HCT116 (cell line): ENCODE results near the gene VARS1. TPM values are rescaled to one million over a fixed set of nuclear protein-coding genes. Genes with fewer than 3 reads are reported as not detected.

Experiments
- ATAC-seq: fragments of 200-7000 bp; cut with Tn5 transposase; 2 replicates; pipeline ENCODE4 v1.9.1; 2020; ENCODE audit warnings: mild to moderate bottlenecking, moderate library complexity
- BruUV-seq: library from RNA; stranded (reverse); fragments of 400-500 nt; replicated peaks from 2 replicates; lab custom pipeline; 2021; lab: Mats Ljungman, UMichigan
- CTCF ChIA-PET: fragments of 300-600 bp; sonication (Branson Sonifier 250); formaldehyde crosslinking; loops from one replicate; lab custom pipeline; 2021; ENCODE audit warnings: antibody characterized with exemption; lab: Charles Lee
- POLR2A ChIA-PET: fragments of 300-600, 350-600 bp; sonication (Branson Sonifier 250); formaldehyde crosslinking; loops from one replicate; lab custom pipeline; 2021; ENCODE audit warnings: antibody characterized with exemption; lab: Charles Lee
- RAD21 ChIA-PET, 2 experiments: fragments of 300-600 bp; sonication (Branson Sonifier 250); formaldehyde crosslinking; loops; one replicate each; lab custom pipeline; 2023; ENCODE audit warnings: low total read pairs in 2 of 2; ENCODE audit not compliant: uncharacterized antibody in 2 of 2, unreplicated experiment in 2 of 2, low non-redundant PET in 1 of 2; lab: Charles Lee
- DNase-seq: peaks from one replicate; pipeline ENCODE4 v3.0.0-alpha.2; 2010; ENCODE audit warnings: low read depth, low spot score
- H2AFZ ChIP-seq: fragments of 200-600 bp; shearing (Covaris generic), sonication (generic); 2 replicates; pipeline ENCODE4 v1.6.1; 2017; ENCODE audit warnings: low read depth, mixed run types, mixed read lengths, antibody characterized with exemption, low read length; ENCODE audit not compliant: poor library complexity, severe bottlenecking
- H3K27ac ChIP-seq: 2 replicates; pipeline ENCODE4 v1.5.1; 2012; ENCODE audit warnings: low read depth, low read length
- H3K27me3 ChIP-seq: fragments of 200-600 bp; sonication (generic); 2 replicates; pipeline ENCODE4 v1.6.1; 2016; ENCODE audit warnings: mixed run types, low read length, mixed read lengths; ENCODE audit not compliant: insufficient read depth
- H3K36me3 ChIP-seq, 2 experiments: fragments of 200-500 bp in 1 of 2; fragments of 200-600 bp in 1 of 2; sonication (Bioruptor generic) in 1 of 2; sonication (generic) in 1 of 2; 2 replicates each; pipeline versions ENCODE4 v1.5.1 to v1.6.1; 2014 to 2016; ENCODE audit warnings: low read length in 2 of 2, inconsistent platforms in 1 of 2, mixed read lengths in 1 of 2, mixed run types in 1 of 2; ENCODE audit not compliant: insufficient read depth in 2 of 2, control insufficient read depth in 1 of 2
- H3K4me1 ChIP-seq, 2 experiments: fragments of 200-600 bp in 1 of 2; sonication (generic) in 1 of 2; 2 replicates each; pipeline versions ENCODE4 v1.5.1 to v1.6.1; 2012 to 2017; ENCODE audit warnings: low read length in 2 of 2, inconsistent platforms in 1 of 2, mild to moderate bottlenecking in 1 of 2, mixed read lengths in 1 of 2, mixed run types in 1 of 2, moderate library complexity in 1 of 2; ENCODE audit not compliant: insufficient read depth in 2 of 2, control insufficient read depth in 1 of 2
- H3K4me2 ChIP-seq: fragments of 200-600 bp; sonication (generic); 2 replicates; pipeline ENCODE4 v1.6.1; 2017; ENCODE audit warnings: mixed run types, low read length, mixed read lengths
- H3K4me3 ChIP-seq, 2 experiments: fragments of 200-600 bp in 1 of 2; sonication (generic) in 1 of 2; replicated peaks in 1 of 2; 2 replicates each; pipeline ENCODE4 v1.5.1; 2011 to 2016; ENCODE audit warnings: low read length in 2 of 2, control low read depth in 1 of 2, low read depth in 1 of 2, mild to moderate bottlenecking in 1 of 2, mixed read lengths in 1 of 2, mixed run types in 1 of 2
- H3K79me2 ChIP-seq: fragments of 200-600 bp; sonication (generic); 2 replicates; pipeline ENCODE4 v1.6.1; 2017; ENCODE audit warnings: mild to moderate bottlenecking, mixed run types, low read length, moderate library complexity, mixed read lengths; ENCODE audit not compliant: insufficient read depth
- H3K9ac ChIP-seq: fragments of 200-600 bp; sonication (generic); 2 replicates; pipeline ENCODE4 v1.6.1; 2016; ENCODE audit warnings: low read length, mixed read lengths
- H3K9me2 ChIP-seq: fragments of 200-600 bp; sonication (generic), shearing (Covaris generic); 2 replicates; pipeline ENCODE4 v1.6.1; 2017; ENCODE audit warnings: mixed run types, mild to moderate bottlenecking, moderate library complexity; ENCODE audit not compliant: insufficient read depth
- H3K9me3 ChIP-seq, 2 experiments: fragments of 200-500 bp in 1 of 2; fragments of 200-600 bp in 1 of 2; sonication (Bioruptor generic) in 1 of 2; sonication (generic) in 1 of 2; 2 replicates each; pipeline ENCODE4 v1.6.1; 2014 to 2017; ENCODE audit warnings: low read length in 2 of 2, mixed read lengths in 2 of 2, inconsistent platforms in 1 of 2, low read depth in 1 of 2, mild to moderate bottlenecking in 1 of 2, mixed run types in 1 of 2, moderate library complexity in 1 of 2; ENCODE audit not compliant: control insufficient read depth in 1 of 2, insufficient read depth in 1 of 2
- H4K20me1 ChIP-seq: fragments of 200-600 bp; sonication (generic), shearing (Covaris generic); 2 replicates; pipeline ENCODE4 v1.6.1; 2017; ENCODE audit warnings: mixed run types, mild to moderate bottlenecking, moderate library complexity; ENCODE audit not compliant: insufficient read depth
- ELF1 ChIP-seq: IDR thresholded peaks from 2 replicates; pipeline ENCODE4 v1.6.1; 2012; ENCODE audit warnings: low read depth, borderline replicate concordance
- EZH2 ChIP-seq: fragments of 200-600 bp; sonication (generic); IDR thresholded peaks from 2 replicates; pipeline ENCODE4 v1.6.1; 2017; ENCODE audit warnings: antibody characterized with exemption, mixed run types
- JUND ChIP-seq: IDR thresholded peaks from 2 replicates; pipeline ENCODE4 v1.6.1; 2012
- POLR2AphosphoS5 ChIP-seq: IDR thresholded peaks from 2 replicates; pipeline ENCODE4 v1.6.1; 2011; ENCODE audit warnings: mild to moderate bottlenecking, low read depth, low read length, moderate library complexity
- RAD21 ChIP-seq: IDR thresholded peaks from 2 replicates; pipeline ENCODE4 v1.6.1; 2012; ENCODE audit warnings: low read depth, mild to moderate bottlenecking
- SP1 ChIP-seq: IDR thresholded peaks from 2 replicates; pipeline ENCODE4 v1.6.1; 2012; ENCODE audit warnings: low read depth
- YY1 ChIP-seq: IDR thresholded peaks from 2 replicates; pipeline ENCODE4 v1.6.1; 2011; ENCODE audit warnings: low read length, low read depth, moderate library complexity, mild to moderate bottlenecking; ENCODE audit not compliant: insufficient replicate concordance; ENCODE audit errors: extremely low read depth
- ZFX ChIP-seq: fragments of 450-650 bp; IDR thresholded peaks from 2 replicates; pipeline ENCODE4 v1.6.1; 2017
- intact Hi-C: fragments of 100-400 bp; cut with micrococcal nuclease; formaldehyde crosslinking; loops from 2 replicates; pipeline ENCODE4 v1.10.0; 2022
- total RNA-seq: library from RNA; stranded (reverse); gene quantifications from one replicate; pipeline ENCODE4 v1.2.1, GENCODE V29; 2021; ENCODE audit not compliant: unreplicated experiment
- TF ChIP-seq, protein P1 (sequence below): IDR thresholded peaks from 2 replicates; pipeline ENCODE4 v1.6.1; 2012
- TF ChIP-seq, protein P2 (sequence below): IDR thresholded peaks from 2 replicates; pipeline ENCODE4 v1.6.1; 2011; ENCODE audit warnings: mild to moderate bottlenecking, low read length, moderate library complexity; ENCODE audit not compliant: insufficient replicate concordance; ENCODE audit errors: extremely low read depth
- TF ChIP-seq, protein P3 (sequence below): IDR thresholded peaks from 2 replicates; pipeline ENCODE4 v1.6.1; 2012; ENCODE audit warnings: low read depth

The VARS1 gene
- total RNA-seq, 1 experiment from 2014 or later = 254 TPM

DNA sequence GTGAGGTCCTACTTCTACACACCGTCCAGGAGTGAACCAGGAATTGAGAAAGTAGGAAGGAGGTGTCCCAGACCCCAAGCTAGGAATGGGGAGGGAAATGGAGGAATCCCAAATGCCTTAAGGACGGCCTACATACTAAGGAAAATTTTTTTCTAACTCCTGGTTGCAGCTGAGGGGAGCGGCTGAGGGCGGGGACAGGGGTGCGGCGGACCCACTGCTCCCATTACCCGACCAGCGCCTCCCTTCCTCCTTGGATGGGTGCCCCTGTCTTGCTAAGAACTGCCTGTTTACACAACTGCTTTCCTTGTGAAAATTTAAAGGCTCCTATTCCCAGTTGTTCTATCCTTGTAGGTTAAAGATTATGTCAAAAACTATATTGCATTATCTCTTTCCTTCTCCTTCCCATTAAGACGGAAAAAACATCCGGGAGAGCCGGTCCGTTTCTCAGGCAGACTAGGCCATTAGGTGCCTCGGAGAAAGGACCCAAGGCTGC lies 31.3 kb upstream of the VARS1 start:
- intact Hi-C loops = loop anchor here (1.0 to 2.0 kb wide), 4 partner anchors 20 to 147 kb away; no protein-coding TSS in a partner anchor
- DNase-seq (no peak), ATAC-seq (peak; percentile 46)
- Histone ChIP-seq H3K9ac (peak overlapping the region; percentile 70), H3K4me2 (peak overlapping the region; percentile 77), H3K27me3 (no peaks in the 10 kb centered on the region), H3K9me3 (no peaks in the 10 kb centered on the region), H3K27ac (peak overlapping the region; percentile 94), H3K79me2 (peaks cover 29% of the 10 kb centered on the region), H2AFZ (no peak overlapping the region), H4K20me1 (peaks cover 4% of the 10 kb centered on the region; the same call in 1 of the 2 replicates), H3K4me1 (peaks cover 46 to 73% of the 10 kb centered on the region in 2 experiments), H3K36me3 (no peaks in the 10 kb centered on the region; a peak in 1 of 4 replicates), H3K4me3 (peak overlapping the region; percentile 43 to 71), H3K9me2 (no peaks in the 10 kb centered on the region)
- ChIA-PET POLR2A (interaction anchor here (0.7 to 1.8 kb wide), 36 partner anchors 8 to 324 kb away, joined by 3 to 49 read pairs (median 6); partner anchors contain the start of genes ABHD16A, BAG6, C6orf47 and CLIC1), CTCF (interaction anchor here (0.7 to 1.5 kb wide), 4 partner anchors 20 to 57 kb away, joined by 5 to 7 read pairs (median 6); partner anchors contain the start of genes LSM2 and VARS1), RAD21 (interaction anchor here in 1 of 2 experiments (0.9 to 2.0 kb wide), 3 partner anchors 20 to 88 kb away, joined by 3 to 5 read pairs (median 4); partner anchors contain the start of genes LSM2 and VARS1)
- TF ChIP-seq, protein P1, sequence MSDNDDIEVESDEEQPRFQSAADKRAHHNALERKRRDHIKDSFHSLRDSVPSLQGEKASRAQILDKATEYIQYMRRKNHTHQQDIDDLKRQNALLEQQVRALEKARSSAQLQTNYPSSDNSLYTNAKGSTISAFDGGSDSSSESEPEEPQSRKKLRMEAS = no peak
- TF ChIP-seq, protein P2, sequence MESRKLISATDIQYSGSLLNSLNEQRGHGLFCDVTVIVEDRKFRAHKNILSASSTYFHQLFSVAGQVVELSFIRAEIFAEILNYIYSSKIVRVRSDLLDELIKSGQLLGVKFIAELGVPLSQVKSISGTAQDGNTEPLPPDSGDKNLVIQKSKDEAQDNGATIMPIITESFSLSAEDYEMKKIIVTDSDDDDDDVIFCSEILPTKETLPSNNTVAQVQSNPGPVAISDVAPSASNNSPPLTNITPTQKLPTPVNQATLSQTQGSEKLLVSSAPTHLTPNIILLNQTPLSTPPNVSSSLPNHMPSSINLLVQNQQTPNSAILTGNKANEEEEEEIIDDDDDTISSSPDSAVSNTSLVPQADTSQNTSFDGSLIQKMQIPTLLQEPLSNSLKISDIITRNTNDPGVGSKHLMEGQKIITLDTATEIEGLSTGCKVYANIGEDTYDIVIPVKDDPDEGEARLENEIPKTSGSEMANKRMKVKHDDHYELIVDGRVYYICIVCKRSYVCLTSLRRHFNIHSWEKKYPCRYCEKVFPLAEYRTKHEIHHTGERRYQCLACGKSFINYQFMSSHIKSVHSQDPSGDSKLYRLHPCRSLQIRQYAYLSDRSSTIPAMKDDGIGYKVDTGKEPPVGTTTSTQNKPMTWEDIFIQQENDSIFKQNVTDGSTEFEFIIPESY = no peak
- TF ChIP-seq RAD21 = no peak
- TF ChIP-seq, protein P3, sequence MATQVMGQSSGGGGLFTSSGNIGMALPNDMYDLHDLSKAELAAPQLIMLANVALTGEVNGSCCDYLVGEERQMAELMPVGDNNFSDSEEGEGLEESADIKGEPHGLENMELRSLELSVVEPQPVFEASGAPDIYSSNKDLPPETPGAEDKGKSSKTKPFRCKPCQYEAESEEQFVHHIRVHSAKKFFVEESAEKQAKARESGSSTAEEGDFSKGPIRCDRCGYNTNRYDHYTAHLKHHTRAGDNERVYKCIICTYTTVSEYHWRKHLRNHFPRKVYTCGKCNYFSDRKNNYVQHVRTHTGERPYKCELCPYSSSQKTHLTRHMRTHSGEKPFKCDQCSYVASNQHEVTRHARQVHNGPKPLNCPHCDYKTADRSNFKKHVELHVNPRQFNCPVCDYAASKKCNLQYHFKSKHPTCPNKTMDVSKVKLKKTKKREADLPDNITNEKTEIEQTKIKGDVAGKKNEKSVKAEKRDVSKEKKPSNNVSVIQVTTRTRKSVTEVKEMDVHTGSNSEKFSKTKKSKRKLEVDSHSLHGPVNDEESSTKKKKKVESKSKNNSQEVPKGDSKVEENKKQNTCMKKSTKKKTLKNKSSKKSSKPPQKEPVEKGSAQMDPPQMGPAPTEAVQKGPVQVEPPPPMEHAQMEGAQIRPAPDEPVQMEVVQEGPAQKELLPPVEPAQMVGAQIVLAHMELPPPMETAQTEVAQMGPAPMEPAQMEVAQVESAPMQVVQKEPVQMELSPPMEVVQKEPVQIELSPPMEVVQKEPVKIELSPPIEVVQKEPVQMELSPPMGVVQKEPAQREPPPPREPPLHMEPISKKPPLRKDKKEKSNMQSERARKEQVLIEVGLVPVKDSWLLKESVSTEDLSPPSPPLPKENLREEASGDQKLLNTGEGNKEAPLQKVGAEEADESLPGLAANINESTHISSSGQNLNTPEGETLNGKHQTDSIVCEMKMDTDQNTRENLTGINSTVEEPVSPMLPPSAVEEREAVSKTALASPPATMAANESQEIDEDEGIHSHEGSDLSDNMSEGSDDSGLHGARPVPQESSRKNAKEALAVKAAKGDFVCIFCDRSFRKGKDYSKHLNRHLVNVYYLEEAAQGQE = no peak
- TF ChIP-seq SP1 = no peak
- TF ChIP-seq ZFX = no peak
- no peak for TF ChIP-seq JUND
- peak; percentile 57 for TF ChIP-seq POLR2AphosphoS5
- no peak for TF ChIP-seq EZH2
- peak; percentile 10 for TF ChIP-seq YY1
- TF ChIP-seq ELF1 = no peak
- BruUV-seq = TSS peak; percentile 96
